Muscle of leg (tissue), 11 donors: ENCODE measurements around the gene PXN. TPM values are rescaled to one million over a fixed set of nuclear protein-coding genes. Genes with fewer than 3 reads are reported as not detected.
"Not testable (repeated sequence)": the region's sequence is repeated elsewhere in the genome, so short reads cannot be mapped to it uniquely, and the experiment has no call there.

Experiments used
- DNase-seq: peaks from one replicate; pipeline ENCODE4 v3.0.0; 2013
- H3K27ac ChIP-seq: one replicate; pipeline ENCODE4 v1.5.1; 2013; ENCODE audit warnings: mild to moderate bottlenecking, low read length, control low read depth
- H3K27me3 ChIP-seq: one replicate; pipeline ENCODE4 v1.6.1; 2013; ENCODE audit warnings: low read length; ENCODE audit not compliant: control insufficient read depth, insufficient read depth
- H3K36me3 ChIP-seq: one replicate; pipeline ENCODE4 v1.6.1; 2013; ENCODE audit warnings: low read length; ENCODE audit not compliant: control insufficient read depth, insufficient read depth
- H3K4me1 ChIP-seq: one replicate; pipeline ENCODE4 v1.6.1; 2013; ENCODE audit warnings: low read length; ENCODE audit not compliant: control insufficient read depth, insufficient read depth
- H3K4me3 ChIP-seq: one replicate; pipeline ENCODE4 v1.5.1; 2013; ENCODE audit warnings: low read length, control low read depth
- H3K9me3 ChIP-seq: replicated peaks from 2 replicates; pipeline ENCODE4 v1.6.1; 2013; ENCODE audit warnings: low read depth, low read length; ENCODE audit not compliant: control insufficient read depth
- WGBS: methylation state at CpG from one replicate; pipeline ENCODE4 v1.1.5; 2013; ENCODE audit warnings: missing lambda C conversion rate; ENCODE audit not compliant: insufficient coverage; 5-methylcytosine and 5-hydroxymethylcytosine counted together
- polyA plus RNA-seq, 8 donors: library from polyadenylated mRNA; unstranded; fragments of 120-200 nt; gene quantifications; one replicate each; pipeline versions ENCODE4 v1.2.1 to v1.2.3, GENCODE V29; 2013; ENCODE audit warnings: inconsistent platforms in 1 of 8, low replicate concordance in 1 of 8; ENCODE audit not compliant: insufficient read length in 8 of 8, insufficient read depth in 1 of 8
- total RNA-seq: library from RNA; stranded (reverse); fragments of 120-200 nt; gene quantifications from one replicate; pipeline ENCODE4 v1.2.4, GENCODE V29; 2013

Gene PXN
- total and polyA plus RNA-seq, 9 donors, result 33.2 to 170 (median 121) TPM

- DNase-seq, H3K27me3 ChIP-seq, H3K9me3 ChIP-seq, H3K4me1 ChIP-seq, H3K4me3 ChIP-seq, H3K27ac ChIP-seq: not testable (repeated sequence)
- WGBS, result no CpG with 5 or more reads among the region's 5 CpGs
- peaks cover 31% of the 10 kb centered on the region for H3K36me3 ChIP-seq
These were observed 58.7 kb downstream of the PXN start for GRCh38 chr12:120206781-120207180.

GRCh38 chr12:120206228-120206627, 59.3 kb downstream of the PXN start:
- Histone ChIP-seq H3K4me1 (no peaks in the 10 kb centered on the region), H3K9me3 (no peaks in the 10 kb centered on the region), H3K27ac (no peak overlapping the region), H3K36me3 (peaks cover 26% of the 10 kb centered on the region), H3K27me3 (no peaks in the 10 kb centered on the region), H3K4me3 (no peak overlapping the region)
- 92% methylated on average over 8 of the region's 10 CpGs for WGBS
- DNase-seq, result no peak

GRCh38 chr12:120204171-120204570, 61.4 kb downstream of the PXN start:
- Histone ChIP-seq H3K27ac (no peak overlapping the region), H3K9me3 (no peaks in the 10 kb centered on the region), H3K4me1 (peaks cover 12% of the 10 kb centered on the region), H3K4me3 (no peak overlapping the region), H3K36me3 (peaks cover 18% of the 10 kb centered on the region), H3K27me3 (no peaks in the 10 kb centered on the region)
- 88% methylated on average over 4 of the region's 7 CpGs for WGBS
- no peak for DNase-seq

GRCh38 chr12:120200364-120200800, 65.1 kb downstream of the PXN start:
- H3K36me3 ChIP-seq, result peaks cover 44% of the 10 kb centered on the region
- H3K4me3 ChIP-seq, result peak overlapping the region; percentile 99
- under 1% methylated on average over 16 of the region's 16 CpGs for WGBS
- no peaks in the 10 kb centered on the region for H3K27me3 ChIP-seq
- H3K27ac ChIP-seq, result peak overlapping the region; percentile 32
- no peak for DNase-seq
- H3K4me1 ChIP-seq, result peaks cover 19% of the 10 kb centered on the region
- no peaks in the 10 kb centered on the region for H3K9me3 ChIP-seq

GRCh38 chr12:120199595-120200306, 65.8 kb downstream of the PXN start:
- Histone ChIP-seq H3K36me3 (peaks cover 48% of the 10 kb centered on the region), H3K9me3 (no peaks in the 10 kb centered on the region), H3K4me1 (peaks cover 25% of the 10 kb centered on the region), H3K27me3 (no peaks in the 10 kb centered on the region), H3K27ac (peak overlapping the region; percentile 59), H3K4me3 (peak overlapping the region; percentile 99)
- peak; percentile 79 for DNase-seq
- 25% methylated on average over 7 of the region's 12 CpGs for WGBS

- H3K4me1 ChIP-seq, result peaks cover 26% of the 10 kb centered on the region
- no peak for DNase-seq
- H3K9me3 ChIP-seq, result no peaks in the 10 kb centered on the region
- H3K36me3 ChIP-seq, result peaks cover 48% of the 10 kb centered on the region
- H3K27ac ChIP-seq, result no peak overlapping the region
- no CpG with 5 or more reads among the region's 7 CpGs for WGBS
- no peaks in the 10 kb centered on the region for H3K27me3 ChIP-seq
- no peak overlapping the region for H3K4me3 ChIP-seq
These were observed 66.5 kb downstream of the PXN start for GRCh38 chr12:120199025-120199424.

- WGBS, result no CpG with 5 or more reads among the region's 4 CpGs
- no peak overlapping the region for H3K4me3 ChIP-seq
- peaks cover 28% of the 10 kb centered on the region for H3K4me1 ChIP-seq
- H3K9me3 ChIP-seq, result no peaks in the 10 kb centered on the region
- peaks cover 48% of the 10 kb centered on the region for H3K36me3 ChIP-seq
- no peak for DNase-seq
- H3K27me3 ChIP-seq, result no peaks in the 10 kb centered on the region
- no peak overlapping the region for H3K27ac ChIP-seq
These were observed 68.0 kb downstream of the PXN start for GRCh38 chr12:120197542-120197887.

- Histone ChIP-seq H3K4me1 (peaks cover 28% of the 10 kb centered on the region), H3K36me3 (peaks cover 48% of the 10 kb centered on the region)
- not testable (repeated sequence) for DNase-seq, H3K27me3 ChIP-seq, H3K9me3 ChIP-seq, H3K4me3 ChIP-seq, H3K27ac ChIP-seq
- WGBS, result 100% methylated on average over 1 of the region's 7 CpGs
These were observed 68.6 kb downstream of the PXN start for GRCh38 chr12:120196817-120197541.

- no CpG with 5 or more reads among the region's 1 CpG for WGBS
- Histone ChIP-seq H3K4me1 (peaks cover 28% of the 10 kb centered on the region), H3K27me3 (no peaks in the 10 kb centered on the region), H3K36me3 (peaks cover 48% of the 10 kb centered on the region), H3K9me3 (no peaks in the 10 kb centered on the region), H3K4me3 (no peak overlapping the region), H3K27ac (no peak overlapping the region)
- DNase-seq, result peak; percentile 7
These were observed 69.2 kb downstream of the PXN start for GRCh38 chr12:120196363-120196762.

GRCh38 chr12:120194534-120195395, 70.8 kb downstream of the PXN start, which contains the start of gene GCN1:
GCN1 (minus strand) TSS chr12:120194715; CDS start chr12:120194697, 18 bp downstream.
- peak within 1 kb of the TSS; percentile 75 for H3K4me3 ChIP-seq
- H3K27me3 ChIP-seq, result no peaks in the 10 kb centered on the region
- H3K4me1 ChIP-seq, result peaks cover 21% of the 10 kb centered on the region
- H3K36me3 ChIP-seq, result peaks cover 50% of the 10 kb centered on the region
- WGBS, result under 1% methylated on average over 60 of the region's 62 CpGs
- H3K27ac ChIP-seq, result peak within 1 kb of the TSS; percentile 85
- peak; percentile 91 for DNase-seq
- H3K9me3 ChIP-seq, result no peaks in the 10 kb centered on the region
